ENCODE data around the gene PRPF40A. TPM values are rescaled to one million over a fixed set of nuclear protein-coding genes. Genes with fewer than 3 reads are reported as not detected.

The PRPF40A gene
- total and polyA plus RNA-seq, 5 donors, result 11.5 to 51.7 (median 36.9) TPM

- intact Hi-C loops (cut with DNase I), result no loop called here
- Histone ChIP-seq H3K27me3 (ENCODE audit: control insufficient read depth, insufficient read depth) (no peaks in the 10 kb centered on the region), H3K27ac (ENCODE audit: low read length) (no peak overlapping the region), H3K4me3 (ENCODE audit: low read length) (no peak overlapping the region), H3K4me1 (ENCODE audit: control insufficient read depth, insufficient read depth, low read length) (peaks cover 2% of the 10 kb centered on the region), H3K9me3 (ENCODE audit: control insufficient read depth, low read length) (no peaks in the 10 kb centered on the region)
- WGBS, result 97% methylated on average over 4 of the region's 4 CpGs
- DNase-seq (no peak), ATAC-seq (no peak)
These were observed 24.2 kb downstream of the PRPF40A start for GRCh38 chr2:152693033-152693432.

GRCh38 chr2:152686321-152686720 is 30.9 kb downstream of the PRPF40A start:
- no peak overlapping the region for H3K4me3 ChIP-seq (ENCODE audit: low read length)
- ATAC-seq (no peak), DNase-seq (no peak)
- no peaks in the 10 kb centered on the region for H3K27me3 ChIP-seq (ENCODE audit: control insufficient read depth, insufficient read depth)
- no peaks in the 10 kb centered on the region for H3K4me1 ChIP-seq (ENCODE audit: control insufficient read depth, insufficient read depth, low read length)
- H3K27ac ChIP-seq (ENCODE audit: low read length), result no peak overlapping the region
- H3K9me3 ChIP-seq (ENCODE audit: control insufficient read depth, low read length), result no peaks in the 10 kb centered on the region
- intact Hi-C loops (cut with DNase I), result no loop called here

GRCh38 chr2:152683400-152683799 is 33.9 kb downstream of the PRPF40A start:
- Histone ChIP-seq H3K4me3 (ENCODE audit: low read length) (no peak overlapping the region), H3K9me3 (ENCODE audit: control insufficient read depth, low read length) (no peaks in the 10 kb centered on the region), H3K4me1 (ENCODE audit: control insufficient read depth, insufficient read depth, low read length) (no peaks in the 10 kb centered on the region), H3K27me3 (ENCODE audit: control insufficient read depth, insufficient read depth) (no peaks in the 10 kb centered on the region), H3K27ac (ENCODE audit: low read length) (no peak overlapping the region)
- intact Hi-C loops (cut with DNase I), result no loop called here
- ATAC-seq (no peak), DNase-seq (no peak)

GRCh38 chr2:152682663-152683062 is 34.6 kb downstream of the PRPF40A start:
- Histone ChIP-seq H3K4me1 (ENCODE audit: control insufficient read depth, insufficient read depth, low read length) (no peaks in the 10 kb centered on the region), H3K27ac (ENCODE audit: low read length) (no peak overlapping the region), H3K4me3 (ENCODE audit: low read length) (no peak overlapping the region), H3K9me3 (ENCODE audit: control insufficient read depth, low read length) (no peaks in the 10 kb centered on the region), H3K27me3 (ENCODE audit: control insufficient read depth, insufficient read depth) (no peaks in the 10 kb centered on the region)
- whole genome bisulfite sequencing, result 94% methylated on average over 9 of the region's 9 CpGs
- ATAC-seq (no peak), DNase-seq (peak in 1 of 3 donors; percentile 23)
- intact Hi-C loops (cut with DNase I), result no loop called here

GRCh38 chr2:152678808-152679207 is 38.5 kb downstream of the PRPF40A start:
- intact Hi-C loops (cut with DNase I), result no loop called here
- WGBS, result 81% methylated on average over 2 of the region's 2 CpGs
- no peak for ATAC-seq

GRCh38 chr2:152676461-152676860 is 40.8 kb downstream of the PRPF40A start:
- ATAC-seq, result no peak
- WGBS, result 89% methylated on average over 3 of the region's 3 CpGs
- intact Hi-C loops (cut with DNase I), result no loop called here

More at GRCh38 chr2:152678808-152679207, 38.5 kb downstream of the PRPF40A start:
- no peaks in the 10 kb centered on the region for H3K27me3 ChIP-seq (ENCODE audit: control insufficient read depth, insufficient read depth)
- H3K4me3 ChIP-seq (ENCODE audit: low read length), result no peak overlapping the region
- DNase-seq, result no peak
- no peaks in the 10 kb centered on the region for H3K9me3 ChIP-seq (ENCODE audit: control insufficient read depth, low read length)
- no peaks in the 10 kb centered on the region for H3K4me1 ChIP-seq (ENCODE audit: control insufficient read depth, insufficient read depth, low read length)
- no peak overlapping the region for H3K27ac ChIP-seq (ENCODE audit: low read length)

GRCh38 chr2:152674334-152674733 is 42.9 kb downstream of the PRPF40A start:
- H3K27me3 ChIP-seq (ENCODE audit: control insufficient read depth, insufficient read depth), result no peaks in the 10 kb centered on the region
- WGBS, result 81% methylated on average over 4 of the region's 4 CpGs
- H3K4me3 ChIP-seq (ENCODE audit: low read length), result no peak overlapping the region
- DNase-seq (no peak), ATAC-seq (no peak)
- intact Hi-C loops (cut with DNase I), result no loop called here
- no peak overlapping the region for H3K27ac ChIP-seq (ENCODE audit: low read length)
- H3K4me1 ChIP-seq (ENCODE audit: control insufficient read depth, insufficient read depth, low read length), result no peaks in the 10 kb centered on the region
- H3K9me3 ChIP-seq (ENCODE audit: control insufficient read depth, low read length), result no peaks in the 10 kb centered on the region

More at GRCh38 chr2:152676461-152676860, 40.8 kb downstream of the PRPF40A start:
- Histone ChIP-seq H3K27ac (ENCODE audit: low read length) (no peak overlapping the region), H3K27me3 (ENCODE audit: control insufficient read depth, insufficient read depth) (no peaks in the 10 kb centered on the region), H3K4me3 (ENCODE audit: low read length) (no peak overlapping the region), H3K4me1 (ENCODE audit: control insufficient read depth, insufficient read depth, low read length) (no peaks in the 10 kb centered on the region), H3K9me3 (ENCODE audit: control insufficient read depth, low read length) (no peaks in the 10 kb centered on the region)
- no peak for DNase-seq

GRCh38 chr2:152664725-152665124 is 52.5 kb downstream of the PRPF40A start:
- intact Hi-C loops (cut with DNase I), result loop anchor here in 1 of 4 donors (10.0 kb wide), 1 partner anchor 1220 kb away; no protein-coding TSS in a partner anchor
- ATAC-seq (no peak), DNase-seq (no peak)
- H3K27ac ChIP-seq (ENCODE audit: low read length), result no peak overlapping the region
- no peaks in the 10 kb centered on the region for H3K27me3 ChIP-seq (ENCODE audit: control insufficient read depth, insufficient read depth)
- no peaks in the 10 kb centered on the region for H3K9me3 ChIP-seq (ENCODE audit: control insufficient read depth, low read length)
- H3K4me3 ChIP-seq (ENCODE audit: low read length), result no peak overlapping the region
- WGBS, result 86% methylated on average over 7 of the region's 7 CpGs
- H3K4me1 ChIP-seq (ENCODE audit: control insufficient read depth, insufficient read depth, low read length), result no peaks in the 10 kb centered on the region

GRCh38 chr2:152661076-152661475 is 56.2 kb downstream of the PRPF40A start:
- no peak for ATAC-seq
- no peak for DNase-seq
- Histone ChIP-seq H3K27me3 (ENCODE audit: control insufficient read depth, insufficient read depth) (no peaks in the 10 kb centered on the region), H3K9me3 (ENCODE audit: control insufficient read depth, low read length) (no peaks in the 10 kb centered on the region), H3K27ac (ENCODE audit: low read length) (no peak overlapping the region), H3K4me3 (ENCODE audit: low read length) (no peak overlapping the region), H3K4me1 (ENCODE audit: control insufficient read depth, insufficient read depth, low read length) (no peaks in the 10 kb centered on the region)
- intact Hi-C loops (cut with DNase I), result loop anchor here in 1 of 4 donors (10.0 kb wide), 1 partner anchor 1216 kb away; no protein-coding TSS in a partner anchor
- 94% methylated on average over 4 of the region's 4 CpGs for WGBS

GRCh38 chr2:152658221-152658620 is 59.0 kb downstream of the PRPF40A start:
- Histone ChIP-seq H3K9me3 (ENCODE audit: control insufficient read depth, low read length) (no peaks in the 10 kb centered on the region), H3K4me3 (ENCODE audit: low read length) (no peak overlapping the region), H3K27me3 (ENCODE audit: control insufficient read depth, insufficient read depth) (no peaks in the 10 kb centered on the region), H3K27ac (ENCODE audit: low read length) (no peak overlapping the region), H3K4me1 (ENCODE audit: control insufficient read depth, insufficient read depth, low read length) (no peaks in the 10 kb centered on the region)
- ATAC-seq, result no peak
- intact Hi-C loops (cut with DNase I), result no loop called here
- no peak for DNase-seq
- WGBS, result 91% methylated on average over 1 of the region's 1 CpG

GRCh38 chr2:152657043-152657442 is 60.2 kb downstream of the PRPF40A start:
- ATAC-seq, result no peak
- H3K4me3 ChIP-seq (ENCODE audit: low read length), result no peak overlapping the region
- WGBS, result 79% methylated on average over 4 of the region's 4 CpGs
- DNase-seq, result no peak
- no peak overlapping the region for H3K27ac ChIP-seq (ENCODE audit: low read length)
- H3K9me3 ChIP-seq (ENCODE audit: control insufficient read depth, low read length), result no peaks in the 10 kb centered on the region
- H3K27me3 ChIP-seq (ENCODE audit: control insufficient read depth, insufficient read depth), result no peaks in the 10 kb centered on the region
- H3K4me1 ChIP-seq (ENCODE audit: control insufficient read depth, insufficient read depth, low read length), result no peaks in the 10 kb centered on the region
- intact Hi-C loops (cut with DNase I), result no loop called here

- ATAC-seq (no peak), DNase-seq (no peak)
- Histone ChIP-seq H3K4me3 (ENCODE audit: low read length) (no peak overlapping the region), H3K9me3 (ENCODE audit: control insufficient read depth, low read length) (no peaks in the 10 kb centered on the region), H3K27ac (ENCODE audit: low read length) (no peak overlapping the region), H3K27me3 (ENCODE audit: control insufficient read depth, insufficient read depth) (no peaks in the 10 kb centered on the region), H3K4me1 (ENCODE audit: control insufficient read depth, insufficient read depth, low read length) (no peaks in the 10 kb centered on the region)
- intact Hi-C loops (cut with DNase I), result no loop called here
- 80% methylated on average over 1 of the region's 1 CpG for WGBS
These were observed 61.4 kb downstream of the PRPF40A start for GRCh38 chr2:152655880-152656279.

Measured in right cardiac atrium (tissue), 5 donors.